Measurements from ENCODE around the gene KNL1.
"Not testable (repeated sequence)": the region's sequence is repeated elsewhere in the genome, so short reads cannot be mapped to it uniquely, and the experiment has no call there.

KNL1 gene

GRCh38 chr15:40581796-40582195 lies 12.3 kb upstream of the KNL1 start:
- DNase-seq (ENCODE audit: low read depth), result not testable (repeated sequence)

DNA sequence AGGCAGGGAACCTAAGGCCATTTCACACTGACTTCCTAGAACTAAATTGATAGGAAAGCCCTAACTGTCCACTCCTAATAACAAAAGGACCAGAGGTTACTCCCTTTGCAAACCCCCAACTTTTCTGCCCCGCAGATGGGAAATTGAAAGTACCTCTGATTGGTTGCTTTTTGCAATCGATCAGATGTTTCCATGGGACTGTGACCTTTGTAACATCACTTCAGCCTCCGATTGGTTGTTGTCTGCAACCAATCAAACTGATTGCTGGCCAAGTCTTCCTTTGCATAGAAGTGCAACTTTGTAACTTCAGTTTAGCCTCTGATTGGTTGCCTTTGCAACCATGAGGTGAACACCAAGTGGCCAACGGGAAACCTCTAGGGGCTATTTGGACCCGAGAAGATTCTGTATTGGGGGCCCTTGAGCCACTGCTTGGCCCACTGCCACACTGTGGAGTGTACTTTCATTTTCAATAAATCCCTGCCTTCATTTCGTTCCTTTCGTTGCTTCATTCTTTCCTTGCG lies 11.3 kb upstream of the KNL1 start:
- no peak for DNase-seq (ENCODE audit: low read depth)

GRCh38 chr15:40584191-40584590 lies 9.9 kb upstream of the KNL1 start:
- no peak for DNase-seq (ENCODE audit: low read depth)

DNA sequence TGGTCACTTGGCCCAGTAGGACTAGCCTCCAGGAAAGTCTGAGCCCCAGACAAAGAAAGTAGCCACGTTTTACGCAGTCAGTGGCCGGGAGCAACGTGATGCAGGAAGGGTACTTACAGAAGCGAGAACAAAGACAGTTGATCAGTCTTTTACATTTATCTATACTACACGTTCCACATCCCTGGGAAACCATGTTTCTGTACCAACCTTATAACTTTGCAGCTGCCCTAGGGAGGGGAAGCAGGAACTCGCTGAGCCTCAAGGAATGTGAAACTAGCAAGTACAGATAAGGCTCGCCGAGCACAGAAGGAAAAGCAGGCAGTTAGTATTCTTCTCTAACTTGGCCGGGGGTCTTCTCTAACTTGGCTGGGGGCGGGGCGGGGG lies 3.4 kb upstream of the KNL1 start:
- DNase-seq (ENCODE audit: low read depth), result no peak

DNA sequence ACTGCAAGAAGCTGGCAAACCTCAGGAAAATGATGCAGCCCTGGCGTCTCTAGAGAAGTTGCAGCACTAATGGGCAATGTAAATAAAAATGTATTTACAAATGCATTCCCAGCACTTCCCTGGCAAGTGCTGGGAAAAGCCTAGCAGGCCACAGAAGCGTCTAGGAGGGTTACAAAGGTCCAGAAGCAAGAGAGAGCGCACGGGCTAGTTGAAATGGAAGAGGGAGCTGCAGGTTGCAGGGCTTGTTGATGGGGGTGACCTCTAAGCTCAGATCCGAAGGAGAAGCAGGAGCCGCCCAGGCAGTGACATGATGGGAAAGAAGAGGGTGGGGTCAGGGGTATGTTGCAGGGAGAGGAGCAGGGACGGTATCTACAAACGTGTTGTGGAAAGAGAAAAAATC lies 2.7 kb upstream of the KNL1 start:
- DNase-seq (ENCODE audit: low read depth), result no peak

DNA sequence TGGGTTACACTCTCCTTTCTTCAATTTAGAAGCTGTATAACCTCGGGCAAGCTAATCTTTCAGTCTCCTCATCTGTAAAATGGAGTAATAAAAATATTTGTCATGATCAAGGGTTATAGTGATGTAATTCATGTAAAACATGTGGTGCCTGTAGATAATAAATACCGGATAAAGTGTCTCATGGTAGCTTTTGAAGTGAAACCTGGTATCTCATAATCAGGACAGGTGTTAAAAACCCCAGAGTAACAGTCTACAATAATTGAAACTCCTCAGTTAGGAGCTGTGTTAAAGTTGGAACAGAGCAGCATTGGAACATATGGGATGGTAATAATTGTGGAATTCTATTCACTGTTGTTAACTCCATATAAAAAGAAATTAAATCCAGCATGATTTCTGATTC lies 884 bp upstream of the KNL1 start:
- no peak for DNase-seq (ENCODE audit: low read depth)

DNA sequence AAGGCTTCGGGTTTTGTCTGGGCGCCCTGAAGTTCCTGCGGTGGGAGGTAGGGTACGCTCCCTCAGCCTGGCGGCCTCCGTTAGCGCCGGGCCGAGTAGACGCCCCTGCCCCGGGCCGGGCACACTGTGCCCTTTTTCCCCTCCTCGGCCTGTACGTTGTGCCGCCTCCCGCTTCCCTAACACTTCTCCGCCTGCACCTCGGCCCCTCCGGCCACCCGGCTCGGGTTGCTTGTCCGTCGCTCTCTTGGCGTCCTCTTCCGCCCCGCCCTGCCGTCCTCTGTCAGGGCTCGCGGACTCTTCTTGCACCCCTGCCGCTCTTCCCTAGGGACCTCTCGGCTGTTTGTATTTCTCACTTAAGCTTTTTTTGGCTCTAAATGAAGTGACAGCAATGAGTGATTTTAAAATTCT lies 384 bp downstream of the KNL1 start:
- DNase-seq (ENCODE audit: low read depth), result no peak

- DNase-seq (ENCODE audit: low read depth), result no peak
Observed at GRCh38 chr15:40595219-40595618, 1.2 kb downstream of the KNL1 start.

DNA sequence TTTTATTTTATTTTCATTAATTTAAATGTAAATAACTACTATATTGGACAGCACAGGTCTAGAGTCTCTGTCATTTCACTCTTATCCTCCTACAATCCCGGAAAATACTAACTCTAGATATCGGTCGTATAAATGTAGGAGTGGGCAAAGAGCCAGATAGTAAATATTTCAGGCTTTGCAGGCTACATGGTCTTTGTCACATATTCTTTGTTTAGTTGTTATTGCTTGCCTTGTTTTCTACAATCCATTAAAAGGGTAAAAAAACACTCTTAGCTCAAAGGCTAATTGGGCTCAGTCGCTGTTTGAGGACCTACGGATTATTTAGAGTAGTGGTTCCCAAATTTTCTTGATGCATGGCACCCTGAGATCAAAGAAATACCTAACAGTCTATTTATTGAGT lies 1.7 kb downstream of the KNL1 start:
- DNase-seq (ENCODE audit: low read depth), result no peak

GRCh38 chr15:40597024-40597423 lies 3.0 kb downstream of the KNL1 start:
- DNase-seq (ENCODE audit: low read depth), result no peak

DNA sequence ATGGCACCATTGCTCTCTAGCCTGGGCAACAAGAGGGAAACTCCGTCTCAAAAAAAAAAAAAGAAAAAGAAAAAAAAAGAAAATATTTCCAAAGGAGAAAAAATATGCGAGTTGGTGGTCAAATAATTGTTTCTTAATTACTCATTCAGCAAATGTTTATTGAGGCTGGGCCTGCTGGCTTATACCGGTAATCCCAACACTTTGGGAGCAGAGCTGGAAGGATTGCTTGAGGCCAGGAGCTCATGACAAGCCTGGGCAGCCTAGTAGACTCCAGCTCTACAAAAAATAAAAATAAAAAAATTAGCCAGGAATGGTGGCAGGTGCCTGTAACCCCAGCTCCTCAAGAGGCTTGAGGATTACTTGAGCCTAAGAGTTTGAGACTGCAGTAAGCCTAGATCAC lies 4.1 kb downstream of the KNL1 start:
- DNase-seq (ENCODE audit: low read depth), result no peak

GRCh38 chr15:40598672-40599071 lies 4.6 kb downstream of the KNL1 start:
- no peak for DNase-seq (ENCODE audit: low read depth)

- DNase-seq (ENCODE audit: low read depth), result no peak
Observed at GRCh38 chr15:40600956-40601355, 6.9 kb downstream of the KNL1 start.

- no peak for DNase-seq (ENCODE audit: low read depth)
Observed at GRCh38 chr15:40603935-40604334, 9.9 kb downstream of the KNL1 start.

DNA sequence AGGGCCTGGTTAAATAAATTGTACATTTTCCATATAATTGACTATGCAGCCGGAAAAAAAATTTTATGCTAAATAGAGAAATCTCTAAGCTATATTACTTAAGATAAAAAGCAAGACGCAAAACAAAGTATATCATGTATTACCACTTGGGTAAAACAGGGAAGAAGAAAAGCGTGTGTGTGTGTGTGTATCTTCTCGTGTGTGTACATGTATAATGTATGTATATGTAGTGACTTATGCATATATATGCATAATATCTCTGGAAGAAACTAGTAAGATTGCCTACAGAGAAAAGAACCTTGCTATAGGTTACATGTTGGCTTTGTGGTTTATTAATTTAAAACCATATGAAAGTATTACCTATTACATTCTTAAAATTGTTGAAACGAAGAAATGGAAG lies 19.0 kb downstream of the KNL1 start:
- DNase-seq (ENCODE audit: low read depth), result no peak

DNA sequence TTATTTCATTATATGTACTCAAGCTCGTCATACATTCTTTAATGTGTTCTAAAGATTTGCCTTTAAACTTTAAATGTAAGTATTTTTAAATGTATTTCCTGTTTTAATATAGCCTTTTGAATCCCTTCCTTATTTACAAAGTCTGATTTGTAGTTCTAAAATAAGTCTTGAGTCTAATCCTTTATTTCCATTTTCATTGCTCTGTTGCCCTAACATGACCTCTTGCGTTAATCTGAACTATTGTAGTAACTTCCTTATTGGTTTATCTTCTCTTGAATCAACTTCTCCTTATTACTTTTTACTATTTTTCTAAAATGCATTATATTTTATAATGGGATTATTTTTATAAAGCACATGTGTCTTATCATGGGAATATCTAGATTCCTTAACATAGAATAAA lies 24.0 kb downstream of the KNL1 start:
- no peak for DNase-seq (ENCODE audit: low read depth)

DNA sequence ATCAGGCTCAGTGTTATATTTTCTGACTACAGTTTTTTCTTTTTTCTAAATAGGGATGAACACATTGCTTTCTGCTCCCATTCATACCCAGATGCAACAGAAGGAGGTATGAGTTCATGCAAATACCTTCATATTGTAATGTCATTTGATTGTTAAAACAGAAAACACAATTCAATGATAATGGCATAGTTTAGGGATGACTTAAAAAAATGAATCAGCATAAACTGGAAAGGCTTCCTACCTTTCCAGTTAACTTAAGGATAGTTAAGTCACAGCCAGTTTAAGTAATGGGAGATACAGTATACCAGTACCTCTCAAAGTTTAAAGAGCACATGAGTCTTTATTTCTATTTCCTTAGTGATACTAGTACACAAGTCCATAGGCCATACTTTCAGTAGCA lies 24.9 kb downstream of the KNL1 start:
- DNase-seq (ENCODE audit: low read depth), result no peak

DNA sequence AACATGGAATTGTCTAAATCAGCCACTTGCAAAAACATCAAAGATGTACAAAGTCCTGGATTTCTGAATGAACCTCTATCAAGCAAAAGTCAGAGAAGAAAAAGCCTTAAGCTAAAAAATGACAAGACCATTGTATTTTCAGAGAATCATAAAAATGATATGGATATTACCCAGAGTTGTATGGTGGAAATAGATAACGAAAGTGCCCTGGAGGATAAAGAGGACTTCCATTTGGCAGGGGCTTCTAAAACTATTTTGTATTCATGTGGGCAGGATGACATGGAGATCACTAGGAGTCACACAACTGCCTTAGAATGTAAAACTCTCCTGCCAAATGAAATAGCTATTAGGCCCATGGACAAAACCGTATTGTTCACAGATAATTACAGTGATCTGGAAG lies 29.3 kb downstream of the KNL1 start:
- no peak for DNase-seq (ENCODE audit: low read depth)

DNA sequence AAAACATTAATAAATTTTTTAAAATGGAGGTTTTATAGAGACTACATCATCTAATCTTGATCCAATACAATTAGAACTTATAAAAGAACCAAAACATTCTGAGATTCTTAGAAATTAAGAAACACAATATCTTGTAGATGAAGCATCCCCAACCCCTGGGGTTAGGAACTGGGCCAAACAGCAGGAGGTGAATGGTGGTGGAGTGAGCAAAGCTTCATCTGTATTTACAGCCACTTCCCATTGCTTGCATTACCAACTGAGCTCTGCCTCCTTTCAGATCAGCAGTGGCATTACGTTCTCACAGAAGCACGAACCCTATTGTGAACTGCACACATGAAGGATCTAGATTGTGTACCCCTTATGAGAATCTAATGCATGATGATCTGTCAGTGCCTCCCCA lies 36.3 kb downstream of the KNL1 start:
- DNase-seq (ENCODE audit: low read depth), result no peak

- no peak for DNase-seq (ENCODE audit: low read depth)
Observed at GRCh38 chr15:40633178-40633577, 39.1 kb downstream of the KNL1 start.

DNA sequence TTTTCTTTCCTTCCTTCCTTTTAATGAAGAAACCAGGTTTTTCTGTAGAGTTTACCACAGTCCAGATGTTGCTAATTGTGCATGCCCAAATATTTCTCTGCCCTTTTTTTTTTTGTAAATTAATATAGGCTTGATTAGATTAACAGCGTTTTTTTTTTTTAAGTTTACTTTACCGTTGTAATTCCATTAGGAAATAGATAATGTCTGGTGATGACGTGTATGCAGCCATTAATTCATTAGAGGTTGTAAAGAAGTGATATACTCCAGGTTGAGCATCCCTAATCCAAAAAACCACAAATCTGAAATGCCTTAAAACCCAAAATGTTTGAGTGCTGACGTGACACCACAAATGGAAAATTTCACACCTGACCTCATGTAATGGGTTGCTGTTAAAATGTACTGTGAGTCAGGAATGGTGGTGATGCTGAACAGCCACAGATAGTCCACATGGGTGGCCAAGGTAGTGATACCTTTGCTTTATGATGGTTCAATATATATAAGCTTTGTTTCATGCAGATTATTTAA lies 43.2 kb downstream of the KNL1 start:
- DNase-seq (ENCODE audit: low read depth), result no peak

DNA sequence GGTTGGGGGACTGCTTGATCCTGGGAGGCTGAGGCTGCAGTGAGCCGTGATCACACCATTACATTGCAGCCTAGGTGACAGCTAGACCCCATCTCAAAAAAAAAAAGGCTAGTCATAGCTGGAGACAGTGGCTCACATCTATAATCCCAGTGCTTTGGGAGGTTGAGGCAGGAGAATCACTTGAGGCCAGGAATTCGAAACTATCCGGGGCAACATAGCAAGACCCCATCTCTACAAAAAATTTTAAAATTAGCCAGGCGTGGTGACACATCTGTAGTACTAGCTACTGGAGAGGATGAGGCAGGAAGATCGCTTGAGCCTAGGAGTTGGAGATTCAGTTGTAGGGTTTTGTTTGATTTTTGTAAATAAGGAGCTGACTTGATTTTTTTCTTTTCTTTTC lies 45.6 kb downstream of the KNL1 start:
- DNase-seq (ENCODE audit: low read depth), result no peak

GRCh38 chr15:40647523-40647922 lies 53.5 kb downstream of the KNL1 start:
- DNase-seq (ENCODE audit: low read depth), result no peak

DNA sequence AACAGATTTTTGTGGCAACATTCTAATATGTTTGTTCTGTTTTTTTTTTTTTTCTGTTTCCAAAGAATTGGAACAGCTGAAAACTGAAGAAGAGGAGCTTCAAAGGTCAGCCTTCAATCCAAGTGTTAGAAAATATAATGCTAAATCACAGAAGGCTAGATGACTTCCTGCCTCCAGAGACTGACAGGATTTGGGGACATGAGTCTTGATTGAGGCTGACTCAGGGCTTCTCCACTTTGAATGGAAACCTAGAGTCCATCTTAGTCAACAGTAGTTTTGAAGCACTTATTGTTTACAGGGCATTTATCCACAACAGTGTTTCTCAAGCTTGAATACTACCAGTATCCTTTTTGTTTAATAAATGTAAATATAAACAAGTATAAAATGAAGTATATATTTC lies 56.4 kb downstream of the KNL1 start:
- no peak for DNase-seq (ENCODE audit: low read depth)

GRCh38 chr15:40660686-40661085 lies 66.6 kb downstream of the KNL1 start:
- no peak for DNase-seq (ENCODE audit: low read depth)

Data from T follicular helper cell (primary cell).